A549 (cell line): ENCODE measurements around the gene FAM13A. TPM values are rescaled to one million over a fixed set of nuclear protein-coding genes. Genes with fewer than 3 reads are reported as not detected.

Experiments used
- ATAC-seq, 2 experiments: fragments of 200-7000 bp in 1 of 2; fragments of >200 bp in 1 of 2; cut with Nextera tagmentation in 1 of 2; cut with Tn5 transposase in 1 of 2; 3 replicates each; pipeline versions ENCODE4 v1.8.0 to v1.9.1; 2018 to 2020; ENCODE audit warnings: mild to moderate bottlenecking in 1 of 2, moderate library complexity in 1 of 2
- CTCF ChIA-PET: fragments of 300-600 bp; sonication (Branson Sonifier 250); formaldehyde crosslinking; extraction: SDS; loops from one replicate; lab custom pipeline; 2021; ENCODE audit warnings: antibody characterized with exemption, inconsistent platforms; lab: Yijun Ruan, JAX
- POLR2A ChIA-PET: fragments of 350-600 bp; formaldehyde crosslinking; extraction: SDS; loops from one replicate; lab custom pipeline; 2021; ENCODE audit warnings: antibody characterized with exemption, inconsistent platforms; lab: Yijun Ruan, JAX
- DNase-seq, 2 experiments: peaks; one replicate each; pipeline versions ENCODE4 v3.0.0 to v3.0.0-alpha.2; 2011 to 2016; ENCODE audit warnings: low read depth in 1 of 2, low spot score in 1 of 2
- FAIRE-seq: peaks from 2 replicates; lab custom pipeline; 2011; peaks lifted over from hg19 to GRCh38; lab: Jason Lieb, UNC
- H3K27ac ChIP-seq, 2 experiments: fragments of >200 bp; sonication (Bioruptor Twin); formaldehyde crosslinking; 3 replicates each; pipeline ENCODE4 v1.5.1; 2016 to 2017
- H3K4me1 ChIP-seq: fragments of >200 bp; sonication (Bioruptor Twin); formaldehyde crosslinking; 3 replicates; pipeline ENCODE4 v1.6.1; 2016
- H3K4me2 ChIP-seq: fragments of >200 bp; sonication (Bioruptor Twin); formaldehyde crosslinking; 3 replicates; pipeline ENCODE4 v1.6.1; 2016
- H3K4me3 ChIP-seq: fragments of >200 bp; sonication (Bioruptor Twin); formaldehyde crosslinking; 3 replicates; pipeline ENCODE4 v1.5.1; 2016
- H3K9me3 ChIP-seq: fragments of >200 bp; sonication (Bioruptor Twin); formaldehyde crosslinking; 3 replicates; pipeline ENCODE4 v1.6.1; 2016
- BHLHE40 ChIP-seq: IDR thresholded peaks from 2 replicates; pipeline ENCODE4 v1.6.1; 2012; ENCODE audit warnings: low read depth, low read length, inconsistent platforms
- CBX8 ChIP-seq: fragments of 200-600 bp; sonication (generic); IDR thresholded peaks from 2 replicates; pipeline ENCODE4 v1.6.1; 2016
- CEBPB ChIP-seq, 2 experiments: fragments of >200 bp in 1 of 2; sonication (Bioruptor Twin) in 1 of 2; formaldehyde crosslinking in 1 of 2; IDR thresholded peaks; 2 replicates each; pipeline ENCODE4 v1.6.1; 2012 to 2016
- CHD2 ChIP-seq: fragments of 150-350 bp; IDR thresholded peaks from 2 replicates; pipeline ENCODE4 v1.6.1; 2014; ENCODE audit warnings: low read length; ENCODE audit not compliant: partially characterized antibody
- CHD4 ChIP-seq: fragments of 200-600 bp; sonication (generic); IDR thresholded peaks from 2 replicates; pipeline ENCODE4 v1.6.1; 2016; ENCODE audit warnings: antibody characterized with exemption, mild to moderate bottlenecking, borderline replicate concordance
- E2F6 ChIP-seq: IDR thresholded peaks from 2 replicates; pipeline ENCODE4 v1.6.1; 2012; ENCODE audit warnings: low read depth, borderline replicate concordance
- EHMT2 ChIP-seq: fragments of 200-600 bp; sonication (generic); IDR thresholded peaks from 2 replicates; pipeline ENCODE4 v1.6.1; 2016; ENCODE audit warnings: antibody characterized with exemption, low read depth, mild to moderate bottlenecking, moderate library complexity
- EP300 ChIP-seq, 2 experiments: fragments of >200 bp; sonication (Bioruptor Twin); formaldehyde crosslinking; IDR thresholded peaks; 2 replicates in 1 of 2; 3 replicates in 1 of 2; pipeline ENCODE4 v1.6.1; 2016 to 2017
- FOSL2 ChIP-seq, 2 experiments: fragments of 450-650 bp in 1 of 2; fragments of >200 bp in 1 of 2; sonication (Bioruptor Twin) in 1 of 2; formaldehyde crosslinking; IDR thresholded peaks; 2 replicates each; pipeline versions ENCODE4 v1.5.0 to v1.6.1; 2016 to 2020; ENCODE audit warnings: mild to moderate bottlenecking in 1 of 2, moderate library complexity in 1 of 2
- HDAC2 ChIP-seq: fragments of 200-600 bp; sonication (generic); IDR thresholded peaks from 2 replicates; pipeline ENCODE4 v1.6.1; 2016
- HEYL ChIP-seq: fragments of 250-450 bp; sonication (Bioruptor Pico); IDR thresholded peaks from 2 replicates; pipeline ENCODE4 v1.8.0; 2021; ENCODE audit warnings: mild to moderate bottlenecking, moderate library complexity
- HOXA7 ChIP-seq: fragments of 250-450 bp; sonication (Bioruptor Pico); IDR thresholded peaks from 2 replicates; pipeline ENCODE4 v1.5.0; 2020; ENCODE audit warnings: mild to moderate bottlenecking, moderate library complexity
- KDM5A ChIP-seq: fragments of 200-600 bp; sonication (generic); IDR thresholded peaks from 2 replicates; pipeline ENCODE4 v1.6.1; 2016; ENCODE audit warnings: antibody characterized with exemption, mild to moderate bottlenecking
- MAFK ChIP-seq: fragments of 450-650 bp; IDR thresholded peaks from 2 replicates; pipeline ENCODE4 v1.6.1; 2014; ENCODE audit not compliant: partially characterized antibody
- MYC ChIP-seq: IDR thresholded peaks from 2 replicates; pipeline ENCODE4 v1.6.1; 2012; ENCODE audit warnings: mild to moderate bottlenecking, inconsistent platforms, low read length, improper control_type of control experiment, borderline replicate concordance
- POLR2A ChIP-seq: IDR thresholded peaks from 2 replicates; pipeline ENCODE4 v1.6.1; 2012; ENCODE audit warnings: mild to moderate bottlenecking, low read length
- POLR2AphosphoS2 ChIP-seq: conservative IDR thresholded peaks from 2 replicates; pipeline ENCODE4 v1.6.1; 2012; ENCODE audit warnings: low read length, improper control_type of control experiment, inconsistent platforms
- RAD21 ChIP-seq, 2 experiments: fragments of >200 bp in 1 of 2; sonication (Bioruptor Twin) in 1 of 2; formaldehyde crosslinking in 1 of 2; IDR thresholded peaks in 1 of 2; conservative IDR thresholded peaks in 1 of 2; 2 replicates in 1 of 2; 3 replicates in 1 of 2; pipeline ENCODE4 v1.6.1; 2012 to 2018; ENCODE audit warnings: inconsistent platforms in 1 of 2
- RFX5 ChIP-seq: fragments of 450-650 bp; IDR thresholded peaks from 2 replicates; pipeline ENCODE4 v1.7.1; 2014; ENCODE audit warnings: antibody characterized with exemption, mild to moderate bottlenecking, moderate library complexity
- SMC3 ChIP-seq: fragments of >200 bp; sonication (Bioruptor Twin); formaldehyde crosslinking; IDR thresholded peaks from 3 replicates; pipeline ENCODE4 v1.6.1; 2018; ENCODE audit warnings: inconsistent platforms
- TFCP2L1 ChIP-seq: fragments of 250-450 bp; sonication (Bioruptor Pico); IDR thresholded peaks from 2 replicates; pipeline ENCODE4 v1.5.0; 2021; ENCODE audit warnings: mild to moderate bottlenecking
- USF2 ChIP-seq: fragments of 450-650 bp; IDR thresholded peaks from 2 replicates; pipeline ENCODE4 v1.6.1; 2014; ENCODE audit warnings: antibody characterized with exemption
- ZFP36 ChIP-seq: fragments of 450-650 bp; IDR thresholded peaks from 2 replicates; pipeline ENCODE4 v1.6.1; 2014; ENCODE audit warnings: borderline replicate concordance; ENCODE audit not compliant: partially characterized antibody
- WGBS: methylation state at CpG from one replicate; pipeline ENCODE4 v1.1.6; 2017; ENCODE audit errors: missing lambda C conversion rate; 5-methylcytosine and 5-hydroxymethylcytosine counted together
- polyA plus RNA-seq, 4 experiments: library from polyadenylated mRNA; depleted of rRNA in 3 of 4; stranded (reverse); fragments of >200 nt; fragmentation: RNase III in 1 of 4; extraction: RNeasy Plus Mini Kit Qiagen cat#74134 plus additional on column Dnase treatment in 1 of 4; gene quantifications; 2 replicates in 3 of 4; 3 replicates in 1 of 4; pipeline ENCODE4 v1.2.3, GENCODE V29; 2011 to 2017
- TF ChIP-seq, protein P1 (sequence below): fragments of 250-450 bp; sonication (Bioruptor Pico); IDR thresholded peaks from 2 replicates; pipeline ENCODE4 v1.5.0; 2021; ENCODE audit warnings: mild to moderate bottlenecking, moderate library complexity, borderline replicate concordance

The FAM13A gene
- polyA plus RNA-seq, 2 of the 4 experiments (the other 2 are of a cell fraction), result 6.5 to 22.0 TPM

DNA sequence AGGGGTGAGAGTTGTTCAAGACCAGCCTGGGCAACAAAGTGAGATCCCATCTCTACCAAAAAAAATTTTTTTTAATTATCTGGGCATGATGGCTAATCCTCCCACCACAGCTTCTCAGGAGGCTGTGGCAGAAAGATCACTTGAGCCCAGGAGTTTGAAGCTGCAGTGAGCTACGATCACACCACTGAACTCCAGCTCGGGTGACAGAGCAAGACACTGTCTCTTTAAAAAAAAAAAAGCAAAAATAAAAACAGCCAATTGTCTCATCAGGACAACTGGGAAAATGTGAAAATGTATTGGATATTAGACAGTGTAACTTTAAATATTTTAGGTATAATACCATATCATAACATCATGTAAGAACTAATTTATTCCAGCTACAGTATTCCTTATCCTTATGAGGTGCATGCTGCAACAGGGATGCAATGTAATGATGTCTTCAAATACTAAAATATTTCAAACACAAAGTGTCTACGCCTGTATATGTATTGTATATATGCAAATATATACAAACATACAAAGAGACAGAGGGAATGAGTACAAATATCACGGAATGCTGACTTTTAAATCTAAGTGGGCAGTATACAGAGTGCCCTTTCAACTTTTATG, 17.2 kb downstream of the FAM13A start (continued):
- TF ChIP-seq HOXA7 (no peak), TFCP2L1 (CRISPR knock-in tag) (no peak)

GRCh38 chr4:89036535-89036934, 20.4 kb downstream of the FAM13A start:
- TF ChIP-seq EP300 (IDR thresholded peaks at IDR 0.05) (no peak), MAFK (no peak), CHD2 (no peak), CBX8 (no peak), HEYL (CRISPR knock-in tag) (no peak), HDAC2 (no peak), FOSL2 (IDR thresholded peaks at IDR 0.05) (no peak), FOSL2 (CRISPR knock-in tag; IDR thresholded peaks at IDR 0.05) (no peak), E2F6 (no peak), USF2 (no peak), KDM5A (no peak)
- TF ChIP-seq, protein P1, sequence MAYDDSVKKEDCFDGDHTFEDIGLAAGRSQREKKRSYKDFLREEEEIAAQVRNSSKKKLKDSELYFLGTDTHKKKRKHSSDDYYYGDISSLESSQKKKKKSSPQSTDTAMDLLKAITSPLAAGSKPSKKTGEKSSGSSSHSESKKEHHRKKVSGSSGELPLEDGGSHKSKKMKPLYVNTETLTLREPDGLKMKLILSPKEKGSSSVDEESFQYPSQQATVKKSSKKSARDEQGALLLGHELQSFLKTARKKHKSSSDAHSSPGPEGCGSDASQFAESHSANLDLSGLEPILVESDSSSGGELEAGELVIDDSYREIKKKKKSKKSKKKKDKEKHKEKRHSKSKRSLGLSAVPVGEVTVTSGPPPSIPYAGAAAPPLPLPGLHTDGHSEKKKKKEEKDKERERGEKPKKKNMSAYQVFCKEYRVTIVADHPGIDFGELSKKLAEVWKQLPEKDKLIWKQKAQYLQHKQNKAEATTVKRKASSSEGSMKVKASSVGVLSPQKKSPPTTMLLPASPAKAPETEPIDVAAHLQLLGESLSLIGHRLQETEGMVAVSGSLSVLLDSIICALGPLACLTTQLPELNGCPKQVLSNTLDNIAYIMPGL (CRISPR knock-in tag), result no peak
- H3K9me3 ChIP-seq, result 0 out of 3 replicates have a peak, but pooled peaks cover 2% of the 10 kb centered on the region
- ATAC-seq (no peak), FAIRE-seq (no peak), DNase-seq (no peak)
- ChIA-PET CTCF (interaction anchor here (0.8 kb wide), 1 partner anchor 13 kb away, joined by 3 read pairs; no protein-coding TSS in a partner anchor), POLR2A (no interaction called here)
- peaks cover 7% of the 10 kb centered on the region; the same call in 2 of the 3 replicates for H3K4me1 ChIP-seq
- no CpG with 5 or more reads among the region's 2 CpGs for WGBS
- H3K4me2 ChIP-seq, result no peak overlapping the region
- no peak overlapping the region for H3K4me3 ChIP-seq
- H3K27ac ChIP-seq, result no peak overlapping the region

DNA sequence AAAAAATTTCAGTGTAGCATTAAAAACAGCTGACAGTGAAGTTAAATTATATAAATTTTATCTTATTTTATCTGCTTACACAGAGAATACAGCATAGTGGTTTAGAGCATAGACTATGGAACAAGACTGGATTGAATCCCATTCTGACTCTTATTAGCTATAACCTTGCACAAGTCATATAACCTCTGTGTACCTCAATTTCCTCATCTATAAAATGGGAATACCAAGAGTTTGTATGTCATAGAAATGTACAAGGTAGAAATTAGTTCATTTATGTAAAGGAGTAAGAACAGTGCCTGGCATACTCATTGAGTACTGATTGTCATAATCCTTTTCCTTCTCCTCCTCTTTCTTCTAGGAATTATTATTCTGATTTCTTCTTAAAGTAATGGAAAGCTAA, 25.7 kb downstream of the FAM13A start:
- DNase-seq (no peak), FAIRE-seq (no peak), ATAC-seq (no peak)
- no peak overlapping the region for H3K27ac ChIP-seq
- H3K4me1 ChIP-seq, result no peaks in the 10 kb centered on the region
- H3K4me2 ChIP-seq, result no peak overlapping the region
- ChIA-PET CTCF (interaction anchor here (1.2 kb wide), 1 partner anchor 325 kb away, joined by 4 read pairs; no protein-coding TSS in a partner anchor), POLR2A (no interaction called here)
- H3K4me3 ChIP-seq, result no peak overlapping the region
- H3K9me3 ChIP-seq, result no peaks in the 10 kb centered on the region
- TF ChIP-seq POLR2A (no peak), SMC3 (no peak), FOSL2 (IDR thresholded peaks at IDR 0.05) (no peak), FOSL2 (CRISPR knock-in tag; IDR thresholded peaks at IDR 0.05) (no peak), POLR2AphosphoS2 (no peak), CEBPB (IDR thresholded peaks at IDR 0.05) (no peak), BHLHE40 (no peak), CHD4 (no peak), ZFP36 (no peak), RAD21 (conservative IDR thresholded peaks at IDR 0.05 in 1 of 2, IDR thresholded peaks at IDR 0.05 in 1 of 2) (no peak), CBX8 (no peak), MYC (no peak), EHMT2 (no peak), RFX5 (no peak)
- TF ChIP-seq, protein P1 (CRISPR knock-in tag), result no peak
